ENCODE data around the gene DOCK2. TPM values are rescaled to one million over a fixed set of nuclear protein-coding genes. Genes with fewer than 3 reads are reported as not detected.
A peak's percentile ranks its signal among the peaks of the same experiment; 100 is the strongest.

Gene DOCK2
- total and polyA plus RNA-seq, 2 donors (not counting 1 experiment from before 2014, with no cell fraction given) = 1.1 to 8.9 TPM

DNA sequence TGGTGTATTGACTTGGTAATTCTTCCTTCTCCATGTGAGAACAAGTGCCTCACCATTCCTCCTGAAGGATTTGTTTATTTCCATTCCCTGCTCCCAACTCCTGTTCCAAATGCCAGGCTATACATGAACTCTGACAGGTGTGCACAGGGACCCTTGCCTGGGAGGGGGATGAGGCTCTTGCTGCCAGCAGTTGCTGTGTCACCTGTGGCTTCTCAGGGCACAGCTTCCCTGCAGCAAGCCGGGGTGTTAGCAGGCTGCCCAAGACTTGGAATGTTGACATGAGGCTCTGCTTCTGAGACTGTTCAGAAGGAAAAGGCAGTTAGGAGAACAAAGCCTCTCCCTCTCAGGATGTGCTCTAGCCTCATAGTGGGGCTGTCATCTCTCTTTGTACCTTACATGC lies 131.3 kb downstream of the DOCK2 start:
- H4K20me1 ChIP-seq (ENCODE audit: control insufficient read depth, extremely low read depth, insufficient read depth, low read length) = no peaks in the 10 kb centered on the region
- H3K27ac ChIP-seq (ENCODE audit: insufficient read depth, low read length) = no peak overlapping the region
- H3K36me3 ChIP-seq (ENCODE audit: control insufficient read depth, insufficient read depth, low read length) = no peaks in the 10 kb centered on the region
- no peak overlapping the region for H2AFZ ChIP-seq (ENCODE audit: low read length)
- no peaks in the 10 kb centered on the region for H3K79me2 ChIP-seq (ENCODE audit: control insufficient read depth, insufficient read depth, low read length)
- H3K27me3 ChIP-seq (ENCODE audit: control insufficient read depth, insufficient read depth, low read length) = no peaks in the 10 kb centered on the region
- no peaks in the 10 kb centered on the region for H3K9me3 ChIP-seq (ENCODE audit: control insufficient read depth, insufficient read depth, low read depth, low read length)
- H3K9ac ChIP-seq (ENCODE audit: insufficient read depth, low read length) = no peak overlapping the region
- no peaks in the 10 kb centered on the region for H3K4me1 ChIP-seq (ENCODE audit: control insufficient read depth, extremely low read depth, insufficient read depth, low read length)
- TF ChIP-seq, protein P1, sequence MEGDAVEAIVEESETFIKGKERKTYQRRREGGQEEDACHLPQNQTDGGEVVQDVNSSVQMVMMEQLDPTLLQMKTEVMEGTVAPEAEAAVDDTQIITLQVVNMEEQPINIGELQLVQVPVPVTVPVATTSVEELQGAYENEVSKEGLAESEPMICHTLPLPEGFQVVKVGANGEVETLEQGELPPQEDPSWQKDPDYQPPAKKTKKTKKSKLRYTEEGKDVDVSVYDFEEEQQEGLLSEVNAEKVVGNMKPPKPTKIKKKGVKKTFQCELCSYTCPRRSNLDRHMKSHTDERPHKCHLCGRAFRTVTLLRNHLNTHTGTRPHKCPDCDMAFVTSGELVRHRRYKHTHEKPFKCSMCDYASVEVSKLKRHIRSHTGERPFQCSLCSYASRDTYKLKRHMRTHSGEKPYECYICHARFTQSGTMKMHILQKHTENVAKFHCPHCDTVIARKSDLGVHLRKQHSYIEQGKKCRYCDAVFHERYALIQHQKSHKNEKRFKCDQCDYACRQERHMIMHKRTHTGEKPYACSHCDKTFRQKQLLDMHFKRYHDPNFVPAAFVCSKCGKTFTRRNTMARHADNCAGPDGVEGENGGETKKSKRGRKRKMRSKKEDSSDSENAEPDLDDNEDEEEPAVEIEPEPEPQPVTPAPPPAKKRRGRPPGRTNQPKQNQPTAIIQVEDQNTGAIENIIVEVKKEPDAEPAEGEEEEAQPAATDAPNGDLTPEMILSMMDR (conservative IDR thresholded peaks at IDR 0.05 in 1 of 2, IDR thresholded peaks at IDR 0.05 in 1 of 2; ENCODE audit: low read depth in 1 of 2, low read length in 2 of 2) = no peak
- TF ChIP-seq EZH2 (IDR thresholded peaks at IDR 0.05; ENCODE audit: low read length, missing control alignments) = no peak
- no peak overlapping the region for H3K4me2 ChIP-seq (ENCODE audit: extremely low read depth, insufficient read depth, low read length)
- no peak overlapping the region for H3K4me3 ChIP-seq (replicated peaks in 1 of 4; ENCODE audit: control extremely low read depth in 1 of 4, insufficient read depth in 1 of 4, low read depth in 3 of 4, low read length in 4 of 4)
- no peak for DNase-seq (ENCODE audit: low read depth in 2 of 2)

DNA sequence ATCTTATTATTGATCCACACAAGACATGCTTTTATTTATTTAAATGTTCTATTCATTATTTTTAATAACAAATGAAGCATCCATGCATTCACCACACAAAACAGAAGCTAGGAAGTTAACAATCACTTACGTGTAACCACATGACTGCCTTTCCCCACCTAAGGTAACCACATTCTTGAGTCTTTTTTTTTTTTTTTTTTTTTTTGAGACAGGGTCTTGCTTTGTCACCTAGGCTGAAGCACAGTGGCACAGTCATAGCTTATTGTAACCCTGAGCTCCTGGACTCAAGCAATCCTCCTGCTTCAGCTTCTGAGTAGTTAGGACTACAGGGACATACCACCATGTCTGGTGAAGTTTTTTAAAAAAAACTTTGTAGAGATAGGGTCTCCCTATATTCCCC lies 133.0 kb downstream of the DOCK2 start:
- H4K20me1 ChIP-seq (ENCODE audit: control insufficient read depth, extremely low read depth, insufficient read depth, low read length) = no peaks in the 10 kb centered on the region

DNA sequence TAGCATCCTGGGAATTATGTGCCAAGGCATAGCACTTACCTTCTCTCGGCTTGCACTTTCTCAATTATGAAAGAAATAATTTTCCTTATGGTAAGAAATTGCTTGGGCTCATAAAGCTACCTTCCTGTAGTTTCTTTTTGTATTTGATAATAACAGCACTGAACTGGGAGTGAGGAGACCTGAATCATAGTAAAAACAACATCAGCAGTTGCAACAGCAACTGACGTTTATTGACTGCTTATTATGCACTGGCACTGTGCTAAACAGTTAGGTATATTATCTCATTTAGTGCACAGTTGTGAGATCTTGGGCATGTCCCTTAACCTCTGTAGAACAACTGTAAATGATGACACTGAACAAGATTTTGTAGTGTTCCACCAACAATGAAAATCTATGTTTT lies 135.2 kb downstream of the DOCK2 start:
- H3K27me3 ChIP-seq (ENCODE audit: control insufficient read depth, insufficient read depth, low read length) = no peaks in the 10 kb centered on the region
- no peak overlapping the region for H2AFZ ChIP-seq (ENCODE audit: low read length)
- TF ChIP-seq, protein P1 (conservative IDR thresholded peaks at IDR 0.05 in 1 of 2, IDR thresholded peaks at IDR 0.05 in 1 of 2; ENCODE audit: low read depth in 1 of 2, low read length in 2 of 2) = no peak
- TF ChIP-seq EZH2 (IDR thresholded peaks at IDR 0.05; ENCODE audit: low read length, missing control alignments) = no peak
- H3K79me2 ChIP-seq (ENCODE audit: control insufficient read depth, insufficient read depth, low read length) = no peaks in the 10 kb centered on the region
- no peak overlapping the region for H3K27ac ChIP-seq (ENCODE audit: insufficient read depth, low read length)
- H3K4me2 ChIP-seq (ENCODE audit: extremely low read depth, insufficient read depth, low read length) = no peak overlapping the region
- H3K36me3 ChIP-seq (ENCODE audit: control insufficient read depth, insufficient read depth, low read length) = no peaks in the 10 kb centered on the region
- H3K9me3 ChIP-seq (ENCODE audit: control insufficient read depth, insufficient read depth, low read depth, low read length) = no peaks in the 10 kb centered on the region
- peak in 1 of 2 donors; percentile 27 for DNase-seq (ENCODE audit: low read depth in 2 of 2)
- H3K4me1 ChIP-seq (ENCODE audit: control insufficient read depth, extremely low read depth, insufficient read depth, low read length) = no peaks in the 10 kb centered on the region
- no peaks in the 10 kb centered on the region for H4K20me1 ChIP-seq (ENCODE audit: control insufficient read depth, extremely low read depth, insufficient read depth, low read length)
- no peak overlapping the region for H3K9ac ChIP-seq (ENCODE audit: insufficient read depth, low read length)
- H3K4me3 ChIP-seq (replicated peaks in 1 of 4; ENCODE audit: control extremely low read depth in 1 of 4, insufficient read depth in 1 of 4, low read depth in 3 of 4, low read length in 4 of 4) = no peak overlapping the region

More for the DNA sequence above, 133.0 kb downstream of the DOCK2 start:
- no peak overlapping the region for H2AFZ ChIP-seq (ENCODE audit: low read length)
- H3K4me3 ChIP-seq (replicated peaks in 1 of 4; ENCODE audit: control extremely low read depth in 1 of 4, insufficient read depth in 1 of 4, low read depth in 3 of 4, low read length in 4 of 4) = no peak overlapping the region
- H3K4me1 ChIP-seq (ENCODE audit: control insufficient read depth, extremely low read depth, insufficient read depth, low read length) = no peaks in the 10 kb centered on the region
- peak in 1 of 2 donors; percentile 20 for DNase-seq (ENCODE audit: low read depth in 2 of 2)
- H3K27ac ChIP-seq (ENCODE audit: insufficient read depth, low read length) = no peak overlapping the region
- no peaks in the 10 kb centered on the region for H3K27me3 ChIP-seq (ENCODE audit: control insufficient read depth, insufficient read depth, low read length)
- no peaks in the 10 kb centered on the region for H3K9me3 ChIP-seq (ENCODE audit: control insufficient read depth, insufficient read depth, low read depth, low read length)
- no peak overlapping the region for H3K9ac ChIP-seq (ENCODE audit: insufficient read depth, low read length)
- H3K4me2 ChIP-seq (ENCODE audit: extremely low read depth, insufficient read depth, low read length) = no peak overlapping the region
- TF ChIP-seq, protein P1 (conservative IDR thresholded peaks at IDR 0.05 in 1 of 2, IDR thresholded peaks at IDR 0.05 in 1 of 2; ENCODE audit: low read depth in 1 of 2, low read length in 2 of 2) = no peak
- TF ChIP-seq EZH2 (IDR thresholded peaks at IDR 0.05; ENCODE audit: low read length, missing control alignments) = no peak
- no peaks in the 10 kb centered on the region for H3K79me2 ChIP-seq (ENCODE audit: control insufficient read depth, insufficient read depth, low read length)
- no peaks in the 10 kb centered on the region for H3K36me3 ChIP-seq (ENCODE audit: control insufficient read depth, insufficient read depth, low read length)

Measured in fibroblast of lung (primary cell).